Tibial nerve (tissue), 4 donors: Measurements from ENCODE around the gene SH3RF3.

ENCODE experiments used
- EP300 ChIP-seq, 2 donors: sonication (generic); formaldehyde crosslinking; IDR thresholded peaks; one replicate each; pipeline ENCODE4 v1.6.1; 2017; ENCODE audit warnings: antibody characterized with exemption in 2 of 2, mild to moderate bottlenecking in 1 of 2
- TF ChIP-seq, protein P1 (sequence below), 5 experiments: fragments of 200-600 bp in 3 of 5; fragments of 450-650 bp in 2 of 5; sonication (generic) in 3 of 5; IDR thresholded peaks; one replicate each; pipeline ENCODE4 v1.5.1; 2016 to 2019; ENCODE audit warnings: antibody characterized with exemption in 5 of 5, mild to moderate bottlenecking in 3 of 5, moderate library complexity in 2 of 5

DNA sequence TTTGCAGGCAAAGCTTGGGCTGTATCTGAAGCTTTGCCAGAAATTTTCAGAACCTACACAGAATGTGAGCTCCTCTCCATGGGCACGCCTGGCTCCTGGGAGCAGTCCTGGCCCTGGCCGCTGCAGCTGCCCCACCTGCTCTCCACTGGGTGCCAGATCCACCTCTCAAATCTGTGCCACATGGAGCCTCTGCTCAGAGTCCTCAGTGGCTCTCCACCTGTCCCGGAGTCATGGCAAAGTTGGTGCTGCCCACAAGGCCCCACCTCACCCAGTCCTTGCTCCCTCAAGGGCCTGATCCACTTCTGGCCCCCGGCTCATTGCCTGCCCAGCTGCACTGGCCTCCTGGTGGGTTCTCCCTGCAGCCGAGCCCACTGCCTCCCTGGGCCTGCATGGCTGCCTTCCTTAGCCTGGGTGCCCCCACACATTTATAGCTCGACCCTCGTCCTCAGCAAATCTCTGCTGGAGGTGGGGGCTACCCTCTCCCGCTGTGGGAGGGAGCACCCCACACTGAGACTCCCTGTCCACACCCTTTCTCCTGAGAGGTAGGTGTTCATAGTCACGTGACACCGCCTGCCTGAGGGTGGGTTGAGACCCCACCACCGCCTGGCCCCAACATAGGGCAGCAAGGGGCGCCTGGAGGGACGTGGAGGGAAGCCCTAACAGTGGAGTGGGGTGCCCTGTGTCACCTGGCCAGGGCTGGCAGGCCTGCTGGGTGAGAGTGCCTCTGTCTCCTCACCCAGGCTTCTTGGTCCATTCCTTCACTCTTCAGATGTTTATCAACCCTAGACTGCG, 224.1 kb downstream of the SH3RF3 start:
- TF ChIP-seq, protein P1, sequence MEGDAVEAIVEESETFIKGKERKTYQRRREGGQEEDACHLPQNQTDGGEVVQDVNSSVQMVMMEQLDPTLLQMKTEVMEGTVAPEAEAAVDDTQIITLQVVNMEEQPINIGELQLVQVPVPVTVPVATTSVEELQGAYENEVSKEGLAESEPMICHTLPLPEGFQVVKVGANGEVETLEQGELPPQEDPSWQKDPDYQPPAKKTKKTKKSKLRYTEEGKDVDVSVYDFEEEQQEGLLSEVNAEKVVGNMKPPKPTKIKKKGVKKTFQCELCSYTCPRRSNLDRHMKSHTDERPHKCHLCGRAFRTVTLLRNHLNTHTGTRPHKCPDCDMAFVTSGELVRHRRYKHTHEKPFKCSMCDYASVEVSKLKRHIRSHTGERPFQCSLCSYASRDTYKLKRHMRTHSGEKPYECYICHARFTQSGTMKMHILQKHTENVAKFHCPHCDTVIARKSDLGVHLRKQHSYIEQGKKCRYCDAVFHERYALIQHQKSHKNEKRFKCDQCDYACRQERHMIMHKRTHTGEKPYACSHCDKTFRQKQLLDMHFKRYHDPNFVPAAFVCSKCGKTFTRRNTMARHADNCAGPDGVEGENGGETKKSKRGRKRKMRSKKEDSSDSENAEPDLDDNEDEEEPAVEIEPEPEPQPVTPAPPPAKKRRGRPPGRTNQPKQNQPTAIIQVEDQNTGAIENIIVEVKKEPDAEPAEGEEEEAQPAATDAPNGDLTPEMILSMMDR (IDR thresholded peaks at IDR 0.05), result no peak
- no peak for TF ChIP-seq EP300 (IDR thresholded peaks at IDR 0.05)
